Fibroblast of skin of left biceps (primary cell): ENCODE measurements around the gene CD34.
"Not testable (repeated sequence)": the region's sequence is repeated elsewhere in the genome, so short reads cannot be mapped to it uniquely, and the experiment has no call there.

Experiments used
- DNase-seq, 2 experiments: peaks; one replicate each; pipeline ENCODE4 v3.0.0-alpha.2; 2013; ENCODE audit warnings: low read depth in 2 of 2

Gene CD34

DNA sequence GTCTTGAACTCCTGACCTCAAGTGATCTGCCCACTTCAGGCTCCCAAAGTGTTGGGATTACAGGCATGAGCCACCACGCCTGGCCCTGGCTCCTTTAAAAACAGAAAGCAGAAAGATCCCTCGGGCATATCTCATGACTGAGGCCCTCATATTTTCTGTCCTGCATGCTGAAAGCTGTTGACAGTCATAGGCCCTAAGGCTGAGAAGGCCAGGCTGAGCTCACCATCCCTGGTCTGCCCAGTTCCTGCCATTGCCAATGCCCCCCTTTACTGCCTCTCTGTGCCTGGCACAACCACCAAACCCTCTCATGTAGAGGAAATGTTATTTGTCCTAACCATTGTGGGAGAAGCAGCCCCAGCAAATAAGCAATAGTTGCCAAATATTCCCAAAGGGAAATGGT is 12.7 kb downstream of the CD34 start:
- DNase-seq: no peak

- no peak for DNase-seq
These were observed 13.7 kb downstream of the CD34 start for GRCh38 chr1:207897188-207897587.

DNA sequence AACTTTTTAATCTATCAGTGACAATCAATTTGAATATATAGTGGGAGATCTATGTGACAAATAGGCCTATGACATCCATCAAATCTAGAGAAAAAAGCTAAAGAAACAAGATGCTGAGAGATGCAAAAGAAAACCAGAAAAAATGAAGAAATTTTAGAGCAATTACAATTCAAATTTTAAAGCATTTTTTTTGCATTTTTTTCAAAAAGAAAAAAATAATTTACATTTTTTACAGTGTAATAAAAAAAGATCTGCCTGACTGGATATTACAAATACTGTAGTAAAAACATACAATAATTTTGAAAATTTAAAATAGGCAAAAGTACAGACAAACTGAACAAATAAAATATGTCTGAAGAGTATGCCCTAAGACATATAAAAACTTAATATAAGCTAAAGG is 14.4 kb downstream of the CD34 start:
- no peak for DNase-seq

DNA sequence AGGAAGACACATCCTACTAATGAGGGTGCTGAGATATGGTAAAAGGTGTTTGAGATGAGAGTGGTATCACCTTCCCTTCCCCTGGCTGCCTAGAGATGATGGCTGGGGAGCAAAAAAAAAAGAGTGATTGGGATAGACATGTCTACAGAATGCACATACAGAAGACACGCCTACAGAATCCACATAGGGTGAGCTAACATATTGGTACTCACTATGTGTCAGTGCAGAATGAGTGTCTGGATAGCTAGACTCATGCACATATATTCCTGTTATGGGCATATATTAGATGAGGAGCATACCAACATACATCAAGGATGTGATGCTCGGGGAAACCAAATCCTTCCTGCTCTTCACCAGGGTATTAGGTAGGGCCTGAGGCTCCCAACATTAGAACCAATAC is 16.2 kb downstream of the CD34 start:
- DNase-seq: no peak

- DNase-seq: no peak
These were observed 17.0 kb downstream of the CD34 start for GRCh38 chr1:207893737-207894582.

- no peak for DNase-seq
These were observed 18.2 kb downstream of the CD34 start for GRCh38 chr1:207892764-207893163.

GRCh38 chr1:207891148-207891547 is 19.8 kb downstream of the CD34 start:
- DNase-seq: no peak

- DNase-seq: peak; percentile 61 to 63
These were observed 20.7 kb downstream of the CD34 start for GRCh38 chr1:207890136-207890738.

GRCh38 chr1:207888652-207889051 is 22.3 kb downstream of the CD34 start:
- no peak for DNase-seq

DNA sequence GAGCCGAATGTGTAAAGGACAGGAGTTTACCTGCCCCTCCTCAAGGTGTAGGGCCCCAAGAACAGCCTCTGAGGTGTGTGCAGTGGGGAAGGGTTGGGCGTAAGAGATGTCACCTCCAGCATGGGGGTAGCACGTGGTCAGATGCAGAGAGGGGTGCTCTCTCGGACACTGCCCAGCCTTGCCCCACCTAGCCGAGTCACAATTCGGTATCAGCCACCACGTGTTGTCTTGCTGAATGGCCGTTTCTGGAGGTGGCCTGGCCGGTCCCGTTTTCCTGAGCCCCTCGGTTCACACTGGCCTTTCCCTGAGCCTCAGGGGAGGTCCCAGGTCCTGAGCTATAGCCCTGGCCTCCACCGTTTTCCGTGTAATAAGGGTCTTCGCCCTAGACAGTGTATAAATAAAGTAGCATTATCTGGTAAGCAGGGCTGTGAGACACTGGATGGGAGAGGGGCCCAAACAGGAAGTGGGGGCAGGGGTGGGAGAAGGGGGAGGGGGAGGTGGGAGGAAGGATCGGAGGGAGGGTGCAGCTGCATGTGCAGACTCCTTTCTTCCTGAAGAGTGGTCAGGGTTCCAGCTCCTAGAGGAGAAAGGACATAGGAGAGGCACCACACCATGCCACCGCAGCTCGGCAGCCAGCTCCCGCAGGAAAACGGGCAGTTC is 23.3 kb downstream of the CD34 start:
- no peak for DNase-seq

DNA sequence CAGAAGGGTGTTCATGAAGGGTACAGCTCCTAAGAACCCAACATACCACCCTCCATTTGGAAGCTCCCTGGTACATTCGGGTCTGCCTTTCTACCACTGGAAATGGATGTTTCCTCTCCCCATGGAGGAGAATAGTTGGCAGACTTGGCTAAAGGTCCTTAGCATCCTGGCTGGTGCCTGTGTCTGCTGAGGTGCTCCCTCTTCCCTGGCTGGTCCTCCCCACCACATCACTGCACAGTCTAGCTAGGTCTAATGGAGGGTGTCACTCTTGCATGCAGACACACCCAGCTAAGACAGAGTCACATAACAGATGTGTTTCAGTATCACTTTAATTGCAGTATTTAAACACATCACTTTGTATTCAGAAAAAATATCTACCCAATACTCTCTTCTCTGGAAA is 24.7 kb downstream of the CD34 start:
- no peak for DNase-seq

DNA sequence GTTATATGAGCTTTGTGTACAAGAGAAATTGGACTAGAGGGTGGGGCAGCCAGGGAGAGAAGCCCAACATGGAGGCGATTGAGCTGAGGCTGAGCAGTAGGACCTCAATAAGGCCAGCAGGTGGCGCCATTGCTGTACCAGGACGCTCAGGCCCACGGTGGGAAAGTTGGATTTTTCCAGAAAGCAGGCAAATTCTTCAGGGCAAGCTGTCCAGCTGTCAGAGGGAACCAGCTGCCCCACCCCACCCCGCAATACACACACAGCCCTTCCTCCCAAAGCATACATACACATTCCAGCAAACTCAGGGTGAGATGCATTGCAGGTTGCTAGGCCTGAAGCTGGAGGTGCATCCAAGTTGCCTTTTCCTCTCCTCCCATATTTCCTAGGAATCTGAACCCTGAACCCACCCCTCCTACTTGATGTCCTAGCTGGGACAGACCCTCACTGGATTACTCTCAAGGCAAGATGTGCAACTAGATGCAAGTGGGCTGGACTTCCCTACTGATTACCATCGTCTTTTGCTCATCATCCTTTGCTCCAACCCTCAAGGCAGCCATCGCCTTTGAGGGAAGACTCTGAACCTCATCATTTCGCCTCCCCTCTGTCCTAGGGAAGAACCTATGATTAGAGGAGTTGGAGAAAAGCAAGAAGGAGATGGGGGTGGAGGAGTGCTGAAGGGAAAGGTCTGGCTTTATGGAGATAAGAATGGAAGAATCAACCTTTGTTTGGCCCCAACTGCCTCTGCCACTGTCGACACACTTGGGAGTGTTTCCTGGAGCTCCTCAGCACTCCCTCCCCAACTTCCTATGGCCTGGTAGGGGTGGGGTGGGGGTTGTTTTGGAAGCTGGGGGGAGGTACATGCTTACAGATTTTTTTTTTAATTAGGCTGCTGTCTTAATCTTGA is 25.5 kb downstream of the CD34 start:
- DNase-seq: peak; percentile 64 to 65

GRCh38 chr1:207884266-207885029 is 26.5 kb downstream of the CD34 start:
- no peak for DNase-seq

DNA sequence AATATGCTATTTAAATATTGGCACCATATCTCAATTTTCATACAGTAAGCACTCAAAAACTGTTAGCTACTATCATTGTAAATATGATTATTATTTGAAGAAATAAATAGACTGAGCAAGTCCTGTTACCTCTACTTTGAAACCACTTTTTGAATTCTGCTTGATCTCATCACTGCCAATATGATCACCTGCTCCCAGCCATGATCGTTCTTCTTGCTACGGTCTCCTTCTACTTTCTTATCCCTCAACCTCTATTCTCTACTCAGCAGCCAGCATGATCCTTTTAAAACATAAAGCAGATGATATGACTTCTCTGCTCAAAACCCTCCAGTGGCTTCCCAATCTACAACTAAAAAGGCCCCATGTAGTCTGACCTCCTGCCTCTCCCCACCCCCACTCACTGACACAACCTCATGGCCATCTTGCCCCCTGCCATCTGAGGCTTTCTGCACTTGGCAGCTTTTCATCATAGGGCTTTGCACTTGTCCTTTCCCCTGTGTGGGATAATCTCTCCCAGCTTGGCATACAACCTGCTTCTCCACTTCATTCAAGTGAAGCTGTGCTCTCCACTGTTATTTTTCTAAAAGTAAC is 27.2 kb downstream of the CD34 start:
- DNase-seq: no peak

DNA sequence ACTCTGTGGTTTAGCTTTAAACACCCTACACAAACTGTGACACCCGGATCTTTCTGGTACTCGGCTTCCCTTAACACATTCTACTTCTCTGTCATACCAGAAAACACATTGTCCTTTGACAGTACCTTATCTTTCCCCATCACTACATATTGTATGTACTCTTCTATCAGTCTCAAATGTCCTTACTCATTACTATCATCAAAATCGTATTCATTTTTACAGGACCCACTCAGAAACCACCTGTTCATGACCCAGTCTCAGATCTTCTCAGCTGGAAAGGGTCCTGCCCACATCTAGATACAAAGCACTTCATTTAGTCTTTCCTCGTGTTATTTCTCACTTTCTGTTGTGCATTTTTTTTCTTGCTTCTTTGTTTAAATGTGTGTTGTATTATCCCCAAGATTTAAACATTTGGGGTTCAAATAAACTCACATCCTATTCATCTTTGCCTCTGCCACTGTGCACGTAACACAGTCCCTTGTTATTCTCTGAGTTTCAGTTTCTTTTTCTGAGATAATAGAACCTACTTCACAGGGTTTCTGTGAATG is 27.7 kb downstream of the CD34 start:
- no peak for DNase-seq

DNA sequence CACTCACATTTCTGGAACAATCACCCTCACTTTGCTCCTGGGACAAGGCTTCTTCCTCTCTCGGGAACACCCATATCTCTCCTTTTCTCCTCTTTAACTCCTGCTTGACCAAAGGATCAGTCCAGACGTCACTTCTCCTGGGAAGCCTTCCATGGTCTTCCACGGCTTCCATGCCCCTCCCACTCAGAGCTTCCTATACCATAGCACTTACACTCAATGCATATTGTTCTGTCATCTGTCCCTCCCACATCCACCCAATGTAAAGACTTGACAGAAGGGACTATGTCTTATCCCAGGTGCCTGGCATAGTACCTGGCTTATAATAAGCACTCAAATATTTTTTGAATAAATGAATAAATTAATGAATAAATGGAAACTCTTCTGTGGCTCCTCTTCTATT is 28.2 kb downstream of the CD34 start:
- DNase-seq: no peak

- no peak for DNase-seq
These were observed 32.0 kb downstream of the CD34 start for GRCh38 chr1:207878939-207879338.

DNA sequence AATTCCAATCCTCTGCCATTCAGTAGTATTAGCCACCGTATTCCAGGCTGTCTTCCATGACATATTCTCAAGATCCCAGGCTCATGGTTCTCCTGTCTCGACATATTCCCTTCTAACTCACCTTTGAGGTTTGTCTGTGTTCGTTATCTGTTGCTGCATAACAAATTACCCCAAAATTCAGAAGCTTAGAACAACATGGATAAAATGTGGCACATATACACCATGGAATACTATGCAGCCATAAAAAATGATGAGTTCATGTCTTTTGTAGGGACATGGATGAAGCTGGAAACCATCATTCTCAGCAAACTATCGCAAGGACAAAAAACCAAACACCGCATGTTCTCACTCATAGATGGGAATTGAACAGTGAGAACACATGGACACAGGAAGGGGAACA is 33.0 kb downstream of the CD34 start:
- DNase-seq: not testable (repeated sequence)

- DNase-seq: no peak
These were observed 34.8 kb downstream of the CD34 start for GRCh38 chr1:207876131-207876530.

DNA sequence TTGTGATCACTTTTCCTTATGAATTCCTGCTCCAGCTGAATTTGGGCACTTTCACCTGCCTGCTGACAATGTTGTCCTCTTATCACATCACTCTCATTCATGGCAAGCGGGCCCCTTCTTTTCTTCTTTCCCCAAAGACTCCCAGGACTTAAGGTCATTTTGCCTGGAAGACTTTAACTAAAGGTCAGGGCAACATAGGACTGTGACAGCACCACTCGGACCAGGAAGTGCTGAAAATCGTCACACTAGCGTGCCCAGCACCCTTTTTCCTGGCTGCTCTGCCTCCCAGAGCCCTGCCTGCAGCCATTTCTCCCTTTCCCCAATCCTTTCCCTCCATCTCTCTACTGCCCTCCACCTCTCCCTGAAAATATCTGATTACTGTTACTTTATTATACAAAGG is 35.4 kb downstream of the CD34 start:
- DNase-seq: no peak
